Activated CD4-positive, alpha-beta T cell treated with anti-CD3 and anti-CD28 coated beads, Interleukin-2, amount 50 U/mL, for 1 hour (primary cell): Measurements from ENCODE around the gene TSEN34.
"Not testable (repeated sequence)": the region's sequence is repeated elsewhere in the genome, so short reads cannot be mapped to it uniquely, and the experiment has no call there.

Experiments used
- DNase-seq: peaks from one replicate; pipeline ENCODE4 v3.0.0-alpha.2; 2020

The TSEN34 gene

DNA sequence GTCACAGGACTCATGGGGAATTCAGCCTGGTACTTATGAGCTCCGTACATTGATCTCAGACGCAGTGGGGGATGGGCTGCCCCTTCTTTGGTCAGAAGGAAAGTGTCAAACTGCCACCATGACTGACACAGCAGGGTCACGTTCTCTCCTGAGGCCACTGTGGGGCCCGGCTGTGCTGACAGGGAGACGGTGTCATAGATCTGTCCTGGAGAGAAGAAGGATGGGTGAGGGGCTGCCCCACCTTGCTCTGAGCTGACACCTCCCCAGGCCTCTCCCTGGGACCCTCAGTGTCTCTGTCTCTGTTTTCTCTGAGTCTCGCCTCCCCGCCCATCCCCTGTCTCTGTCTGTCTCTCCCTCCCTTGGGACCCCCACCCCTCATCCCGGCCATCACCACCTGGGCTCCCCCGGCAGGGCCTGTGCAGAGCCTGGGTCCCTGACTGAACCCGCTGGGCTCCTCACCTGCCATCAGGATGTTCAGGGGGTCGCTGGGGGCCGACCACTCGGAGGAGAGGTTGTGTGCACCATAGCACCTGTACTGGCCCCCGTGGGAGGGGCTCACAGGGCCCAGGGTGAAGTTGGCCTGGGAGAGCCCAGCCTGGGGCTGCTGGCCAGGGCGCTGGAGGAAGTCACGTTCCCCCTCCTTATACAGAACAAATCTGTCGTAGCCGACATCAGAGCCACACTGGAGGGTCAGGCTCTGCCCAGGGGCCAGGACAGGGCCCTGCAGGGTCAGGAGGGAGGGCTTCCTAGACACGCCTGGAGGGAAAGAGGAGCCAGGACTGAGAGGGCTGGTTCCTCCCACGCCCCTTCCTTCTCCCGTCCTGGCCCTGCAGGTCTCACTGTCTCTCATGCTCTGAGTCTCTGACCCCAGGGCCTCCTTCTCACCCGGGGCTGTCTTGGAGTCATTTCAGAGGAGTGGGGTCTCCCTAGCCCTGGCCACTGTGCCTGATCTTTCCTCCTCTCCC is 49.5 kb downstream of the TSEN34 start:
- not testable (repeated sequence) for DNase-seq

DNA sequence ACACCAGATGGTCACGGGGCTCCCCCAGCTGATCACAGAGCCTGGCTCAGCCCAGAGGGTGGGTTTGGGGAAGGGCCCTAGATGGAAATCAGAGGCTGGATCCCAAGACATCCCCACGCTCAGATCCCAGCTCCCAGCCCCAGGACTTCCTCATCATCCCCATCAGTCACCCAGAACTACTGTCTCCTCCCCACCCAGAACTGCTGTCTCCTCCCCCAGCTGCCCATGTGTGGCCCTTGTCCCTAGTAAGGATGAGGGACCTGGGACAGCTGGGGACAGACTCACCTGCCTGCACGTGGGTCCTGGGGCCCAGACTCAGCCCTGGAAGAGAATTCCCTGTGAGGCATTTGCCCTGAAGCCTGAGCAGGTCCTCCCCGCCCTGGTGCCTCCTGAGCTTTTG is 51.1 kb downstream of the TSEN34 start:
- DNase-seq: not testable (repeated sequence)

- not testable (repeated sequence) for DNase-seq
Observed at GRCh38 chr19:54242646-54243045, 51.5 kb downstream of the TSEN34 start, which contains the start of gene LILRA6. TSS of gene LILRA6 (minus strand) at chr19:54242790.

DNA sequence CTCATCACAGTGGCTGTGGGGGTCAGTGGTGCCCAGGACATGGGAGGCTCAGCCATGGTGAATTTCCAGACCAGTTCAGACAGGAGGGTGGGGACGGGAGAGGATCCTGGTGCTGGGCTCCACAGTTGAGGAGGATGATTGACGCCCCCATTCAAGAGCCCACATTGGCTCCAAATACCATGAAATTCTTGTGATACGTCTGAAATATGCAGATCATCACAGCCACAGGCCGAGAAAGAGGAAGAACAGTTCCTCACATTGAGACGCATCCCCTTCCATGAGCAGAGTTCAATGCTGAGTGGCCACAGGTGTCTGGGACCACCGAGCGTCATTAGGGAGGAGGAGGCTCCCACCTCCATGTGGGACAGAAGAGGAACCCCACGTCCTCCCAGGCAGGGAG is 52.7 kb downstream of the TSEN34 start:
- not testable (repeated sequence) for DNase-seq
